HS-27A (cell line): ENCODE measurements around the gene GOT1.

Experiments
- DNase-seq: peaks from one replicate; pipeline ENCODE4 v3.0.0-alpha.2; 2012; ENCODE audit warnings: low read depth, missing footprints

Gene GOT1

GRCh38 chr10:99395750-99396445 is 34.5 kb downstream of the GOT1 start:
- DNase-seq: peak; percentile 60

- DNase-seq: no peak
Observed at GRCh38 chr10:99394761-99395386, 35.5 kb downstream of the GOT1 start.

GRCh38 chr10:99394256-99394655 is 36.2 kb downstream of the GOT1 start:
- no peak for DNase-seq

- DNase-seq: no peak
Observed at GRCh38 chr10:99393683-99394082, 36.7 kb downstream of the GOT1 start.

GRCh38 chr10:99393036-99393435 is 37.4 kb downstream of the GOT1 start:
- DNase-seq: no peak

GRCh38 chr10:99391346-99391745 is 39.1 kb downstream of the GOT1 start:
- no peak for DNase-seq

- DNase-seq: no peak
Observed at GRCh38 chr10:99389729-99390480, 40.5 kb downstream of the GOT1 start.

GRCh38 chr10:99387541-99387940 is 42.9 kb downstream of the GOT1 start:
- DNase-seq: no peak

- no peak for DNase-seq
Observed at GRCh38 chr10:99387071-99387470, 43.4 kb downstream of the GOT1 start.

- DNase-seq: no peak
Observed at GRCh38 chr10:99382176-99382575, 48.2 kb downstream of the GOT1 start.

GRCh38 chr10:99375426-99375825 is 55.0 kb downstream of the GOT1 start:
- DNase-seq: no peak

GRCh38 chr10:99374972-99375371 is 55.5 kb downstream of the GOT1 start:
- DNase-seq: no peak

GRCh38 chr10:99374526-99374925 is 55.9 kb downstream of the GOT1 start:
- no peak for DNase-seq

GRCh38 chr10:99372546-99373271 is 57.7 kb downstream of the GOT1 start:
- DNase-seq: no peak

GRCh38 chr10:99370993-99371392 is 59.4 kb downstream of the GOT1 start:
- DNase-seq: no peak

GRCh38 chr10:99369551-99369950 is 60.9 kb downstream of the GOT1 start:
- DNase-seq: peak; percentile 79

- DNase-seq: peak; percentile 46
Observed at GRCh38 chr10:99369126-99369525, 61.3 kb downstream of the GOT1 start.

GRCh38 chr10:99368646-99369045 is 61.8 kb downstream of the GOT1 start:
- DNase-seq: no peak

- DNase-seq: no peak
Observed at GRCh38 chr10:99366666-99367065, 63.8 kb downstream of the GOT1 start.

- DNase-seq: no peak
Observed at GRCh38 chr10:99365736-99366135, 64.7 kb downstream of the GOT1 start.

GRCh38 chr10:99365311-99365710 is 65.1 kb downstream of the GOT1 start:
- DNase-seq: no peak

- no peak for DNase-seq
Observed at GRCh38 chr10:99364125-99364524, 66.3 kb downstream of the GOT1 start.

GRCh38 chr10:99360934-99361333 is 69.5 kb downstream of the GOT1 start:
- no peak for DNase-seq
